ENCODE results near the gene RFX6. TPM values are rescaled to one million over a fixed set of nuclear protein-coding genes. Genes with fewer than 3 reads are reported as not detected.

Gene RFX6
- total and polyA plus RNA-seq, 10 of the 15 experiments (the other 5 are each of a cell fraction or from before 2014, with no cell fraction given) = not detected

DNA sequence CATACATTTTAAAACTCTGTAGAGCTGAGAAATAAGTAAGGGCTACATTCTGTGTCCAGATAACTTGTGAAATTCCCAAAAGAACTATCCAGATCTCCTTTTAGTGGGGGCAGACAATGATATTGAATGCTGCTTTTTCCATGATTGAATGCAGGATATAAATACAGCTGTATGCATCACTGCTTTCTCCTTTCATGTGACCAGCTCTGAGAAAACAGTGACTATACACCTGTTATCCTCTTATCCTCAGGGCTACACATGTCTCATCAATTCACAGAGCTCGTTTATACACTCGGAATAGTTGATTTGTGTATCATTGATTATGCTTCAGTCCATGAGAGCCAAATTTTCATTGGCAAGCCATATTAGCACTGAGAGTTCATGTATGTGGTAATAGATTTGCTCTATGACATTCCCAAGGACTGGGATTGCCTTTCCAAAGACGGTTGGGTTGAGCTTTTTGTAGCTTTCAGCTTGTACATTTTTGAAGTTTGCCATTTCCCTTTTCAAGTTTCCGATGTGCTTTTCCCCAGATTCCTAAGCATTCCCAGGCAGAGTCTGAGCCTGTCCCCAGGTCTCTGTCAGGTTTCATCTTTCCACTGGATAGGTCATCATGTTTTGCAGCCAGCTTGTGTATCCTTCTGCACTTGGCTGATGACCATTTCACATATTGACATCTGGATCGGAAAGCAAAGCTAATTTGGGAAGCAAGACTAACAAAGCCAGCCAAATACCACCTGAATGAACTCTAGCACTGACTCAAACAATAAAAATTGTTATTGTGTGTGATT lies 97.7 kb downstream of the RFX6 start (continued):
- TF ChIP-seq MYC (IDR thresholded peaks at IDR 0.05; ENCODE audit: insufficient read depth, insufficient read length, insufficient replicate concordance, low read length, severe bottlenecking) (no peak), RUNX3 (IDR thresholded peaks at IDR 0.05; ENCODE audit: low read length) (no peak), DPF2 (IDR thresholded peaks at IDR 0.05) (no peak), POLR2A (IDR thresholded peaks at IDR 0.05; ENCODE audit: low read depth, low read length) (no peak), TCF3 (IDR thresholded peaks at IDR 0.05; ENCODE audit: borderline replicate concordance, insufficient read depth, low read depth, low read length) (no peak), E2F8 (IDR thresholded peaks at IDR 0.05; ENCODE audit: low read depth, partially characterized antibody) (no peak)
- TF ChIP-seq, protein P1, sequence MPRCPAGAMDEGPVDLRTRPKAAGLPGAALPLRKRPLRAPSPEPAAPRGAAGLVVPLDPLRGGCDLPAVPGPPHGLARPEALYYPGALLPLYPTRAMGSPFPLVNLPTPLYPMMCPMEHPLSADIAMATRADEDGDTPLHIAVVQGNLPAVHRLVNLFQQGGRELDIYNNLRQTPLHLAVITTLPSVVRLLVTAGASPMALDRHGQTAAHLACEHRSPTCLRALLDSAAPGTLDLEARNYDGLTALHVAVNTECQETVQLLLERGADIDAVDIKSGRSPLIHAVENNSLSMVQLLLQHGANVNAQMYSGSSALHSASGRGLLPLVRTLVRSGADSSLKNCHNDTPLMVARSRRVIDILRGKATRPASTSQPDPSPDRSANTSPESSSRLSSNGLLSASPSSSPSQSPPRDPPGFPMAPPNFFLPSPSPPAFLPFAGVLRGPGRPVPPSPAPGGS (IDR thresholded peaks at IDR 0.05; ENCODE audit: borderline replicate concordance, insufficient read depth, low read depth, low read length, poor library complexity, severe bottlenecking) = no peak

GRCh38 chr6:116975600-116975999 lies 98.6 kb downstream of the RFX6 start:
- no peaks in the 10 kb centered on the region for H3K79me2 ChIP-seq (ENCODE audit: control insufficient read depth, insufficient read depth, low read length)
- no peaks in the 10 kb centered on the region for H3K9me3 ChIP-seq (replicated peaks; ENCODE audit: control insufficient read depth, insufficient read depth, low read length)
- no peaks in the 10 kb centered on the region for H3K27me3 ChIP-seq (replicated peaks in 1 of 2; ENCODE audit: control insufficient read depth in 2 of 2, insufficient read depth in 2 of 2, low read length in 1 of 2)
- no peak overlapping the region for H3K9ac ChIP-seq (ENCODE audit: control insufficient read depth, insufficient read depth, low read length)
- no peak overlapping the region for H3K4me3 ChIP-seq
- no peak overlapping the region for H2AFZ ChIP-seq (ENCODE audit: control insufficient read depth, low read depth, low read length)
- no TSS peak for BruUV-seq (replicated peaks)
- intact Hi-C loops (cut with micrococcal nuclease; ENCODE audit: unreplicated experiment) (no loop called here), in situ Hi-C loops (cut with MboI) (loop anchor here (10.0 kb wide), 1 partner anchor 339 kb away; no protein-coding TSS in a partner anchor)
- FAIRE-seq (no peak), DNase-seq (ENCODE audit: low read depth, low spot score) (no peak), ATAC-seq (peak; percentile 55; the same call in 2 of the 3 replicates)
- ChIA-PET SMC1A (ENCODE audit: uncharacterized antibody, unreplicated experiment) (no interaction called here), RAD21 (ENCODE audit: unreplicated experiment) (no interaction called here), POLR2A (no interaction called here), CTCF (interaction anchor here (0.7 to 1.4 kb wide), 3 partner anchors 31 to 341 kb away, joined by 3 to 4 read pairs (median 4); no protein-coding TSS in a partner anchor)
- H4K20me1 ChIP-seq (ENCODE audit: control insufficient read depth, insufficient read depth) = no peaks in the 10 kb centered on the region
- no peaks in the 10 kb centered on the region for H3K36me3 ChIP-seq (ENCODE audit: control insufficient read depth in 2 of 2, insufficient read depth in 2 of 2, low read length in 1 of 2)
- no peak overlapping the region for H3K27ac ChIP-seq (ENCODE audit: control insufficient read depth, insufficient read depth)
- no peak overlapping the region for H3K4me2 ChIP-seq (ENCODE audit: control insufficient read depth, insufficient read depth)
- 18% methylated on average over 3 of the region's 3 CpGs for WGBS (ENCODE audit: insufficient coverage, insufficient replicate concordance, low lambda C conversion rate, missing lambda C conversion rate)
- no peaks in the 10 kb centered on the region for H3K4me1 ChIP-seq (ENCODE audit: control insufficient read depth, insufficient read depth, low read length)
- TF ChIP-seq SRF (IDR thresholded peaks at IDR 0.05; ENCODE audit: low read depth in 2 of 2, low read length in 2 of 2) = no peak
- TF ChIP-seq BCL11A (IDR thresholded peaks at IDR 0.05; ENCODE audit: low read depth, low read length) = no peak
- no peak for TF ChIP-seq LARP7 (IDR thresholded peaks at IDR 0.05)
- TF ChIP-seq REST (IDR thresholded peaks at IDR 0.05; ENCODE audit: low read depth, low read length) = no peak
- TF ChIP-seq HCFC1 (IDR thresholded peaks at IDR 0.05; ENCODE audit: low read length) = no peak

Data from GM12878 (cell line).